Peyer's patch (tissue), 4 donors: Measurements from ENCODE around the gene DPH2. TPM values are rescaled to one million over a fixed set of nuclear protein-coding genes. Genes with fewer than 3 reads are reported as not detected.

ENCODE experiments used
- DNase-seq, 3 donors: peaks; one replicate each; pipeline ENCODE4 v3.0.0-alpha.2; 2017 to 2019
- H3K27ac ChIP-seq, 4 donors: fragments of 200-600 bp; sonication (generic); one replicate each; pipeline ENCODE4 v1.5.1; 2016 to 2019
- H3K27me3 ChIP-seq, 2 donors: fragments of 200-600 bp; sonication (generic); one replicate each; pipeline ENCODE4 v1.5.1; 2019
- H3K36me3 ChIP-seq, 3 donors: fragments of 200-600 bp; sonication (generic); one replicate each; pipeline ENCODE4 v1.5.1; 2016 to 2019
- H3K4me1 ChIP-seq, 4 donors: fragments of 200-600 bp; sonication (generic); one replicate each; pipeline ENCODE4 v1.5.1; 2016 to 2019
- H3K4me3 ChIP-seq, 4 donors: fragments of 200-600 bp; sonication (generic); 1 replicate in 3 of 4; 2 replicates in 1 of 4; pipeline ENCODE4 v1.5.1; 2016 to 2019; ENCODE audit warnings: mild to moderate bottlenecking in 1 of 4
- H3K9me3 ChIP-seq, 4 donors: fragments of 200-600 bp; sonication (generic); one replicate each; pipeline ENCODE4 v1.5.1; 2016 to 2019; ENCODE audit warnings: mild to moderate bottlenecking in 1 of 4
- CTCF ChIP-seq, 6 experiments: fragments of 450-650 bp in 4 of 6; fragments of 200-600 bp in 2 of 6; sonication (generic) in 1 of 6; IDR thresholded peaks; one replicate each; pipeline ENCODE4 v1.5.1; 2017 to 2019; ENCODE audit warnings: antibody characterized with exemption in 6 of 6, mild to moderate bottlenecking in 3 of 6, moderate library complexity in 1 of 6
- POLR2A ChIP-seq, 2 donors: fragments of 450-650 bp; IDR thresholded peaks; one replicate each; pipeline ENCODE4 v1.5.1; 2017; ENCODE audit warnings: antibody characterized with exemption in 2 of 2, mild to moderate bottlenecking in 2 of 2, moderate library complexity in 2 of 2
- total RNA-seq, 4 donors: library from RNA; depleted of rRNA; stranded (reverse); fragments of >200 nt; gene quantifications; one replicate each; pipeline ENCODE4 v1.1.0, GENCODE V29; 2016

The DPH2 gene
- total RNA-seq, 4 donors from 2014 or later = 16.6 to 106 (median 38.6) TPM

- H3K4me3 ChIP-seq = no peak overlapping the region
- no peak overlapping the region for H3K27ac ChIP-seq
- H3K27me3 ChIP-seq = no peaks in the 10 kb centered on the region
- DNase-seq = no peak
- H3K4me1 ChIP-seq = peaks cover 5 to 17% (median 8%) of the 10 kb centered on the region in 4 donors
- no peaks in the 10 kb centered on the region for H3K9me3 ChIP-seq
- peaks cover 0 to 17% (median 0%) of the 10 kb centered on the region in 3 donors for H3K36me3 ChIP-seq
- no peak for TF ChIP-seq CTCF (IDR thresholded peaks at IDR 0.05)
- TF ChIP-seq POLR2A (IDR thresholded peaks at IDR 0.05) = no peak
These were observed 18.5 kb upstream of the DPH2 start for GRCh38 chr1:43951021-43951985.

DNA sequence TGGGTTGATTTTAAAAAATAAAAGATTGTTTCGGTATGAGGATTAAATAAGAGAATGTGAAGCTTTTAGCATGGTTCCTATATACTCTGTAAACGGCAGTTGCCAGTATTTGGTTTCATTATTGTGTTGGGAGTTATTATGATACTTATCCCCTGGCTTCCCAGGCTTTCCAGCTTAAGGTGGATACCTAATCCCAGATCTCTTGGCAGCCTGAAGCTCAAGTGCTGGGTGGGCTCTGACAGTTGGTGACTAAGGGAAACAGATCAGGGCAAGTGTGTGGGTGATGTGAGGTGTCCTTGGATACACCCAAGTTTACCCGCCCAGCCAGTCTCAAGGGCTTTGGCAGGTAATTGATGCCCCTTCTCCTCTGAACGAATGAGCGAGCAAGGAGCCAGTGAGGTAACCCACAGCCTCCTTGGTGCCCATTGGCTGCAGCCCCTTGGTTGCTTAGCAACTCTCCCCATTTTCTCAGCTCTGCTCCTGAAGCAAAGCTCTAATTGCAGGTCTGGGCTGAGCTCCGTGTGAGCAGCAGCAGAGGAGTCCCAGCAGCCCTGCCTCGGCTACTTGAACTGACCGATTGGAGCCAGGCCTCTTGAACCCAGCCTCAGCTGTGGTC, 17.0 kb upstream of the DPH2 start:
- H3K9me3 ChIP-seq = no peaks in the 10 kb centered on the region
- H3K4me3 ChIP-seq = no peak overlapping the region
- H3K27me3 ChIP-seq = no peaks in the 10 kb centered on the region
- no peak for DNase-seq
- H3K36me3 ChIP-seq = peaks cover 0 to 32% (median 0%) of the 10 kb centered on the region in 3 donors
- H3K4me1 ChIP-seq = peaks cover 0 to 11% (median 2%) of the 10 kb centered on the region in 4 donors
- no peak overlapping the region for H3K27ac ChIP-seq
- TF ChIP-seq POLR2A (IDR thresholded peaks at IDR 0.05) = no peak
- TF ChIP-seq CTCF (IDR thresholded peaks at IDR 0.05) = no peak

DNA sequence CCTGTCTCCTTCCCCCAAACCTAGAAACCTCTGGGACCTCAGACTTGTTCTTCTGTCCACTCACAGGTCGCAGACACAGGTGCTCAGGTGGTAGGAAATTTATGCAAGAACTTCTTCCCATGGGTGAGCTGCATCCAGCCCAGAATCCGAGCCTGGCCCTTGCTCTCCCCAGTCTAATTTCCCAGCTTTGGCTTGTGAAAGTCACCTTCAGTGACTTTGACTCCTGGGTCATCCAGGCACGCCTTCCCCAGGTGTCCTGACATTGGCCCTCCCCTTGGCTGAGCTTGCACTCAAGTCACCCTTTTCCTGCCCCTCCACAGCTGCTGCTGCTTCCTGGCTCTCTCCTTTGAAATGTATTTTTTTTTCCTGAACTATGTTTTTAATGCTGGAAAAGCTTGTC, 16.4 kb upstream of the DPH2 start:
- Histone ChIP-seq H3K4me1 (peaks cover 0 to 6% (median 0%) of the 10 kb centered on the region in 4 donors), H3K36me3 (peaks cover 0 to 37% (median 0%) of the 10 kb centered on the region in 3 donors), H3K9me3 (no peaks in the 10 kb centered on the region), H3K4me3 (no peak overlapping the region), H3K27ac (no peak overlapping the region), H3K27me3 (no peaks in the 10 kb centered on the region)
- TF ChIP-seq CTCF (IDR thresholded peaks at IDR 0.05) = no peak
- TF ChIP-seq POLR2A (IDR thresholded peaks at IDR 0.05) = no peak
- no peak for DNase-seq

DNA sequence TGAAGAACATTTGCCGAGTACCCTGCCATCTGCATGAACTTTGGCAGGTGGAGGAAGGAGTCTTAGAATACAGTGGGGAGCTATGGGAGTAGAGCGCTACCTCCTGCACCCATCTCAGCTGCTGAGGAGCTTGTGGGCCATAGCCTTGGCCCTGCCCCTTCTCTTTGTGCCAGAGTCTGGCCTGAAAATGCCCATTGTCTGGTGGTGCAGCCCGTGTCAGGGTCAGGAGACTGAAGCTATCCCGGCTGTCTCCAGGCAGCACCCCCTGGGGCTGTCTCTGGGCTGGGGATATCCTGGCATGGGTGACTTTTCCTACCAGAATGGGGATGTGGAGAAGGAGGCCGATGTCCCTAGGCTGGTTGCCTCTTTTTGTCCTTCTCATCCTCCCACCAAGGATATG, 15.8 kb upstream of the DPH2 start:
- Histone ChIP-seq H3K27ac (no peak overlapping the region), H3K9me3 (no peaks in the 10 kb centered on the region), H3K4me3 (no peak overlapping the region), H3K36me3 (peaks cover 0 to 44% (median 0%) of the 10 kb centered on the region in 3 donors), H3K4me1 (no peaks in the 10 kb centered on the region), H3K27me3 (no peaks in the 10 kb centered on the region)
- no peak for DNase-seq
- TF ChIP-seq POLR2A (IDR thresholded peaks at IDR 0.05) (no peak), CTCF (IDR thresholded peaks at IDR 0.05) (no peak)

DNA sequence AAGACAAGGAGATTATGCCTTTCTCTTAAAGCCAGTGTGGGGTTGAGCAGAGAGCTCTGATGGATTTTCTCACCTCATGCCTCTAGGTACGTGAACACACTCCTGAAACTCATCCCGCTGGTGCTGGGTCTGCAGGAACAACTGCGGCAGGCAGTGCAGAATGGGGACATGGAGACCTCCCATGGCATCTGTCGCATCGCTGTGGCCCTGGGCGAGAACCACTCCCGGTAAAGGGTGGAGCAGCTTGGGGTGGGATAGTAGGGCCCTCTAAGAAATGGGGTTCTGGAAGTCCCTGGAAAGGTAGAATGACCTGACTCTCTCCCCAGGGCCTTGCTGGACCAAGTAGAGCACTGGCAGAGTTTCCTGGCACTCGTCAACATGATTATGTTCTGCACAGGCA, 13.6 kb upstream of the DPH2 start:
- no peak overlapping the region for H3K27ac ChIP-seq
- H3K4me1 ChIP-seq = no peaks in the 10 kb centered on the region
- H3K9me3 ChIP-seq = no peaks in the 10 kb centered on the region
- TF ChIP-seq CTCF (IDR thresholded peaks at IDR 0.05) = no peak
- TF ChIP-seq POLR2A (IDR thresholded peaks at IDR 0.05) = no peak
- no peaks in the 10 kb centered on the region for H3K27me3 ChIP-seq
- H3K4me3 ChIP-seq = no peak overlapping the region
- DNase-seq = no peak
- H3K36me3 ChIP-seq = peaks cover 0 to 45% (median 0%) of the 10 kb centered on the region in 3 donors
